ENCODE data around the gene CDK14.

The CDK14 gene

GRCh38 chr7:91187061-91187460, 590.9 kb downstream of the CDK14 start:
- no peak overlapping the region for H3K27ac ChIP-seq
- no peak for TF ChIP-seq CTCF (conservative IDR thresholded peaks at IDR 0.05)

DNA sequence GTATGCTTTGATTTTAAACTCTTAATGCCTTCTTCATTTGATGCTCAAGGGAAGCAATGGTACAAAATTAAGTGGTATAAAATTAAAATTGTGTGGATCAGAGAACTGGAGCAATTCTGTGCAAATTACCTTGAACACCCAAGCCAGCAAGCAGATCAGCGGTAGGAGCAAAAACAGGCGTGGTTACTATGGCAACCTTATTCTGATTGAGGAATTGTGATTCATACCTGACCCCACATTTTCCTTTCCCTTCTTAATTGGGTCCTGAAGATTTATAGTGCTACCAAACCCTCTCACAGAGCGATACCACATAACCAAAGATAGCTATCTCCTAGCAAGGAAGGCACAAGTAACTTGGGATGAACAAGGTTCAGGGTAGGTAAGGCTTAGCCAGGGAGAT, 595.6 kb downstream of the CDK14 start:
- H3K27ac ChIP-seq = no peak overlapping the region

DNA sequence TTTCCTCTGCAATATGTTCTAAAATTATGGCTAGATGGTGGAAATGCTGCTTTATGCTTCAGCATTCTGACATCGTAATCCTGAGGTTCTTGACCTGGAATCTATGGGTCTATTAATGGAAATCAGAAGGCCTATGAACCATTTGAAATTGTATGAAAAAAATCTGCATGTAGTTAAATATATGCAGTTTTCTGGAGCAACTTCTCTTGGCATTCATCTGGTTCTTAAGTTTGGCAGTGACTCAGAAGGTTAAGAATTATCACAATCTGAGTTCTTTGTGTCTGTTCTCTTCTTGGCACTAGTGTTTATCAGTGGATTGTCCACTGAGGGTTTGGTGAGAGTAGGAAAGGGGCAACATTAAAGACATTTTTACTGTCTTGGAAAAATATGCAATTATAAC, 597.0 kb downstream of the CDK14 start:
- TF ChIP-seq CTCF (conservative IDR thresholded peaks at IDR 0.05) = no peak

More for the DNA sequence above, 595.6 kb downstream of the CDK14 start:
- TF ChIP-seq CTCF (conservative IDR thresholded peaks at IDR 0.05) = no peak

DNA sequence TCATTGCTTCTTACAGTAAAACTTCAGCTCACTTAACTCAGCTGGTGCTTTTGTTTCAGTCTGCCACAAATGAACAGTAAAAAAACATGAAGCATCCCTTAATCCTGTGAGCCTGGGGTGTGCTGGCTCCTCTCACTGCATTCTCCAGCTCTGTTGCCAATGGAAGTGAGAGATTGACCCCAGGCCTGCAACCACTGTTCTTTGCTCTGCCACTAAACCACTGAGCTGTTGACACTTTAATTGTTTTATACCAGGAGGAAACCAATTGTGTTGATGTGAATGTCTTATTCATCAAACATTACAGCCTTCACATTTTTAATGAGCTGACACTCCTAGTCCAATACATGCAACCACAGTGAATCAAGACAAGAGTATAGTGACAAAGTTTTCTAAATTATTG, 598.7 kb downstream of the CDK14 start:
- no peak overlapping the region for H3K27ac ChIP-seq
- TF ChIP-seq CTCF (conservative IDR thresholded peaks at IDR 0.05) = no peak

More for the DNA sequence above, 597.0 kb downstream of the CDK14 start:
- no peak overlapping the region for H3K27ac ChIP-seq

GRCh38 chr7:91196058-91196457, 599.9 kb downstream of the CDK14 start:
- no peak for TF ChIP-seq CTCF (conservative IDR thresholded peaks at IDR 0.05)
- H3K27ac ChIP-seq = no peak overlapping the region

DNA sequence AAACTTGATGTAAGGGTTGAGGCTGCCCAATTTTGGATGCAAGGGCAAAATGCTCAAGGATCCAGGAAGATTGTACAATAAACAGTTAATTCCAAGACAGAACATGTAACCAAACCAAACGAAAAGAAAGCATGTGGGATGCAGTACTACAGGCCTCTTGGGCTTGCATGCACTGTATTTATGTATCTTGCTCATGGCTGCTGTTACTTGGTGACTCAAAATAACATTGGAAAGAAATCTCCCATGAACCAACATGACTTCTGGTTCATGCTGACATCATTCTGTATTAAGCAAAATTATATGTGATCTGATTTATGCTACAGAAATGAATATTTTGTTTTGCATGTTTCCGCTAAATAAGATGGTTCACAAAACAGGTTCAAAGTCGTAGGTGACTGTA, 602.2 kb downstream of the CDK14 start:
- no peak for TF ChIP-seq CTCF (conservative IDR thresholded peaks at IDR 0.05)
- H3K27ac ChIP-seq = no peak overlapping the region

GRCh38 chr7:91199601-91200000, 603.5 kb downstream of the CDK14 start:
- H3K27ac ChIP-seq = no peak overlapping the region
- TF ChIP-seq CTCF (conservative IDR thresholded peaks at IDR 0.05) = no peak
